ENCODE measurements around the gene COX20. TPM values are rescaled to one million over a fixed set of nuclear protein-coding genes. Genes with fewer than 3 reads are reported as not detected.

The COX20 gene
- total and polyA plus RNA-seq, 2 donors (not counting 3 experiments of a cell fraction or from before 2014, with no cell fraction given) = 17.1 to 30.2 TPM

- Histone ChIP-seq H3K4me3 (replicated peaks in 1 of 3; ENCODE audit: insufficient read depth in 1 of 3, low read depth in 1 of 3, low read length in 3 of 3) (no peak overlapping the region), H3K9me1 (replicated peaks; ENCODE audit: control insufficient read depth, extremely low read depth, insufficient read depth, low read length) (no peaks in the 10 kb centered on the region), H4K20me1 (replicated peaks; ENCODE audit: control insufficient read depth, extremely low read depth, insufficient read depth, low read length) (no peaks in the 10 kb centered on the region), H3K36me3 (ENCODE audit: control insufficient read depth in 2 of 2, extremely low read depth in 1 of 2, insufficient read depth in 2 of 2, low read length in 2 of 2) (no peaks in the 10 kb centered on the region), H3K9ac (replicated peaks; ENCODE audit: extremely low read depth, insufficient read depth, low read length) (no peak overlapping the region), H3K79me2 (ENCODE audit: control insufficient read depth, insufficient read depth, low read length) (no peaks in the 10 kb centered on the region), H3K4me1 (ENCODE audit: control insufficient read depth, extremely low read depth, insufficient read depth, low read length) (peaks cover 4% of the 10 kb centered on the region), H3K27ac (ENCODE audit: insufficient read depth, low read depth, low read length) (no peak overlapping the region), H2AFZ (ENCODE audit: low read depth, low read length) (no peak overlapping the region), H3K27me3 (ENCODE audit: control insufficient read depth in 2 of 2, insufficient read depth in 2 of 2, low read length in 2 of 2) (no peaks in the 10 kb centered on the region), H3K4me2 (ENCODE audit: insufficient read depth, low read length) (no peak overlapping the region), H3K9me3 (replicated peaks; ENCODE audit: control insufficient read depth, insufficient read depth, low read length) (no peaks in the 10 kb centered on the region)
- no peak for DNase-seq (ENCODE audit: low read depth, low spot score)
- CTCF ChIA-PET = interaction anchor here (1.4 to 2.5 kb wide), 2 partner anchors 18 to 173 kb away, joined by 3 to 7 read pairs; no protein-coding TSS in a partner anchor
- TF ChIP-seq POLR2A (IDR thresholded peaks at IDR 0.05; ENCODE audit: low read depth, low read length) = no peak
- no peak for TF ChIP-seq FOS (IDR thresholded peaks at IDR 0.05; ENCODE audit: borderline replicate concordance, insufficient read depth, low read length)
- TF ChIP-seq, protein P1, sequence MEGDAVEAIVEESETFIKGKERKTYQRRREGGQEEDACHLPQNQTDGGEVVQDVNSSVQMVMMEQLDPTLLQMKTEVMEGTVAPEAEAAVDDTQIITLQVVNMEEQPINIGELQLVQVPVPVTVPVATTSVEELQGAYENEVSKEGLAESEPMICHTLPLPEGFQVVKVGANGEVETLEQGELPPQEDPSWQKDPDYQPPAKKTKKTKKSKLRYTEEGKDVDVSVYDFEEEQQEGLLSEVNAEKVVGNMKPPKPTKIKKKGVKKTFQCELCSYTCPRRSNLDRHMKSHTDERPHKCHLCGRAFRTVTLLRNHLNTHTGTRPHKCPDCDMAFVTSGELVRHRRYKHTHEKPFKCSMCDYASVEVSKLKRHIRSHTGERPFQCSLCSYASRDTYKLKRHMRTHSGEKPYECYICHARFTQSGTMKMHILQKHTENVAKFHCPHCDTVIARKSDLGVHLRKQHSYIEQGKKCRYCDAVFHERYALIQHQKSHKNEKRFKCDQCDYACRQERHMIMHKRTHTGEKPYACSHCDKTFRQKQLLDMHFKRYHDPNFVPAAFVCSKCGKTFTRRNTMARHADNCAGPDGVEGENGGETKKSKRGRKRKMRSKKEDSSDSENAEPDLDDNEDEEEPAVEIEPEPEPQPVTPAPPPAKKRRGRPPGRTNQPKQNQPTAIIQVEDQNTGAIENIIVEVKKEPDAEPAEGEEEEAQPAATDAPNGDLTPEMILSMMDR (IDR thresholded peaks at IDR 0.05; ENCODE audit: extremely low read depth in 1 of 2, insufficient read depth in 1 of 2, low read depth in 1 of 2, low read length in 2 of 2) = no peak
- no peak for TF ChIP-seq JUN (IDR thresholded peaks at IDR 0.05; ENCODE audit: borderline replicate concordance, insufficient read depth, insufficient read length, low read depth)
- no peak for TF ChIP-seq GATA2 (IDR thresholded peaks at IDR 0.05; ENCODE audit: insufficient read depth, insufficient read length, low read depth, low read length)
- no peak for TF ChIP-seq POLR2AphosphoS5 (IDR thresholded peaks at IDR 0.05; ENCODE audit: insufficient read depth, low read depth, low read length)
- no peak for TF ChIP-seq MAX (IDR thresholded peaks at IDR 0.05; ENCODE audit: insufficient read depth, insufficient read length)
- TF ChIP-seq MYC (IDR thresholded peaks at IDR 0.05; ENCODE audit: low read depth, low read length) = no peak
- TF ChIP-seq EZH2 (IDR thresholded peaks at IDR 0.05; ENCODE audit: borderline replicate concordance, low read depth, low read length, severe bottlenecking) = no peak
- no peak for FAIRE-seq
- dilution Hi-C loops (cut with MboI; ENCODE audit: extremely low pct_ligation_motif_present, low sequenced_read_pairs) (no loop called here), intact Hi-C loops (cut with micrococcal nuclease) (no loop called here)
- POLR2A ChIA-PET = no interaction called here
- no TSS peak for BruUV-seq (replicated peaks)
These were observed 34.5 kb downstream of the COX20 start for GRCh38 chr1:244869950-244870349.
